Activated CD8-positive, alpha-beta memory T cell treated with anti-CD3 and anti-CD28 coated beads for 48 hours (primary cell): ENCODE results near the gene ATL2.
"Not testable (repeated sequence)": the region's sequence is repeated elsewhere in the genome, so short reads cannot be mapped to it uniquely, and the experiment has no call there.

Experiments
- DNase-seq, 3 experiments: peaks; one replicate each; pipeline ENCODE4 v3.0.0-alpha.2; 2020; ENCODE audit warnings: low read depth in 2 of 3, low spot score in 2 of 3

ATL2 gene

GRCh38 chr2:38277245-38278116 lies 99.6 kb downstream of the ATL2 start:
- no peak for DNase-seq

DNA sequence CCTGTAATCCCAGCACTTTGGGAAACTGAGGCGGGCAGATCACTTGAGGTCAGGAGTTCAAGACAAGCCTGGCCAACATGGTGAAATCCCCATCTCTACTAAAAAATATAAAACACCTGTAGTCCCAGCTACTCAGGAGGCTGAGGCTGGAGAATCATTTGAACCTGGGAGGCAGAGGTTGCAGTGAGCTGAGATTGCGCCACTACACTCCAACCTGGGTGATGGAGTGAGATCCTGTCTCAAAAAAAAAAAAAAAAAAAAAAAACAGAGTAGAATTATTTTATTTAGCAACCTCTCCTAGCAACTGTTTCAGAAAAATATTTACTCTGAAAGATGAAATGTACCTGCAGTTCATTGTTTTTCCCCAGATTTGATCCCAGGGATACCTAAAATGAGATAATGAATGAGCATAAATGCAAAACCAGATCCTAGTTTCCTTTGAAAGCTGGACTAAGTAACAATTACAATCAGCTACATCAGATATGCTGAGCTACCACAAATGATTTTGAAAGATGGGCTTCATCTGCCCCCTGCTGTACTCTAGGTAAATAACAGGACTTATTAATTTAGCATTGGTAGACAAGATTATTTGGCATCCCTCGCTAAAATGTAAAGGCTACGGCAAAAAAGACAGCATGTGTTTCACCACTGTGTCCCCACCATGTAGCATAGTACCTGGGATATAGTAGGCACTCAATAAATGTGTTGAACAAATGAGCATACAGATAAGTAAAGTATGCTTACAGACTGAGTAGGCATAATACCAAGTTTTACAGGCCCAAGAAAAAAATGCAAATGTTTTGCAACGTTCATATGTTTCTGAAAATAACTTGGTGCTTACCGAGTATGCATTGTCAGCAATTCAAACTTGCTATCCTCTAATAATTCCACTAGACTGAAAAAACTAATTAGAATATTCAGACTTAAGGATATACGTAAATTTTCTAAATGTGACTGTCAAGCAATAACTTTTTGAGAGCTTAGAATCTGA lies 102.5 kb downstream of the ATL2 start:
- DNase-seq, result no peak

DNA sequence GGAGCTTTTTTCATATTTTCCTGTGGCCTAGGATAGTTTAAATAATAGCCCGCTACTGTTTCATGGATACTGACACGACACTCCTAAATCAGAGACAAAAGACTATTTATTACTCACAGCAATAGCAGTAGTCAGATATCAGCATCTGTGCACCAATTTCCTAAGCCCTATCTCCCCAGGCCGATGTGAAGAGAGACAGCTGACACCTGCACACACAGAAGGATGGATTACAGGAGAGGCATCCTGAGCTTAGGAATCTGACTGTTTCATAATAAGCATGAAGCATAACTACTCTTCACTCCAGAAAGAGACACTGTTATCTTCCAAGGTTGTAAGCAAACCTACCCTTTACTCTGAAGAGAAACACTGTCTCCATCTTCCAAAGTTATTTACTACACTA lies 105.4 kb downstream of the ATL2 start:
- no peak for DNase-seq

DNA sequence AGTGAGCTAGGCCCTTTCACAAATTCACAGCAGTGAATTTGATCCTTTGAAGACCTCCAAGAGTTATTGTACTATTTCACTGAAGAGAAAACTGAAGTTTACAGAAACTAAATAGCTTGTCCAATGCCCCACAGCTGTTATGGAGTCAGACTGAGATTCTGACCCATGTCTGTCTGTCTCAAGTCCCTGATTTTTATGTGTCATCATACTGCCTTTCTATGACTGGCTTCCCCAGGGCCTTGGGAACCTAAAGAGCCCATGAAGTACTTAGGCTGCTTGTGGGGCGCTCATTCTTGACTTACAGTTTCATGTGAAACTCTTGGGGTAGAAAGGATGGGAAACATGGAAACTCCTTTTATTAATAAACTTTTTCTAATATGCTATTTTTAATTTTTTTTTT lies 107.7 kb downstream of the ATL2 start:
- DNase-seq, result no peak

GRCh38 chr2:38268691-38269327 lies 108.3 kb downstream of the ATL2 start:
- DNase-seq, result no peak

DNA sequence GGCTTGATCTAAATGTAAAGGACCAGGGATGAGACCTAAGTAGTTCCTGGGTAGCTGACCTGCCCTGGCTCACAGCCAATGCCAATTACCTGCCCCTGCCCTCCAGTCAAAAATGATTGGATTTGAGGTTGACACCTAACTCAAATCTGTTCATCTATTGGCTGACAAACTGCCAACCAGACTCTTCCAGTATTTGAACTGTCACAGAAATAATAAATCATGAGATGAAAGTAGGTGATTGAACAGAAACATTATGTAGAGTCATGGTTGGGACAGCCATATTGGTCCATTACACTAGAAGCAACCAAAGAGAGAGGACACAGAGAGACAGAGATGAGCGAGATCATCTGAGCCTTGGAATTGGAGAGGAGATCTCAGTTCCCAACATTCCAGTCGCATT lies 109.1 kb downstream of the ATL2 start:
- no peak for DNase-seq

DNA sequence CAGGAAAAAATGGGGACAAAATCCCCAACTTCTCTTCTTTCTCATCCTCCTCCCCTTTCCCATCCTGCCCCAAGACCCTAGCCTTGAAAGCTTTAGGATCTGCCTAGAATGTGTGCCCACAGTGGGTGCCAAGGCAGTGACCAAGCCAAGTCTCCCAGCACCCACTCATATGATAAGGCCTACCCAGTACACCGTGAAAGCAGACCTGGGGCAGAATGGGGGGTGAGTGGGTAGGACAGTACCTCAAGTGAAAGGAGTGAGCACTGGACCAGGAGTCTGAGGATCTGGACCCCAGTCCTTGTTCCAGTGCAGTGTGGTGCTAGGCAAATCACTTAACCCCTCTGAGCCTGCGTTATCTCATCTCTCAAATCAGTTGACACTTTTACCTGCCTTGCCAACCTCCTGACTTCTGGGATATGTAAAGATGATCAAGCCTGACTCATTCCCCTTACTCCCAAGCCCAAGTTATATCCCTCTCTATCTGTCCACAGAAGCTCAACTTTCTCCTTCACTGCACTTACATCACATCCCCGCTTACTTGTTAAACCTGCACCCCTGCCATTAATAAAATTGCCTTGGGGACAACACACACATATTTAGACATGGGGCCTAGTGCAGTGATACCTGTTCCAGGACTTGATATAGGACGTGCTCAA lies 109.7 kb downstream of the ATL2 start:
- DNase-seq, result no peak

- no peak for DNase-seq
These were observed 110.6 kb downstream of the ATL2 start for GRCh38 chr2:38266382-38267061.

GRCh38 chr2:38265461-38265860 lies 111.6 kb downstream of the ATL2 start:
- DNase-seq, result no peak

GRCh38 chr2:38264396-38265221 lies 112.5 kb downstream of the ATL2 start:
- DNase-seq, result no peak

DNA sequence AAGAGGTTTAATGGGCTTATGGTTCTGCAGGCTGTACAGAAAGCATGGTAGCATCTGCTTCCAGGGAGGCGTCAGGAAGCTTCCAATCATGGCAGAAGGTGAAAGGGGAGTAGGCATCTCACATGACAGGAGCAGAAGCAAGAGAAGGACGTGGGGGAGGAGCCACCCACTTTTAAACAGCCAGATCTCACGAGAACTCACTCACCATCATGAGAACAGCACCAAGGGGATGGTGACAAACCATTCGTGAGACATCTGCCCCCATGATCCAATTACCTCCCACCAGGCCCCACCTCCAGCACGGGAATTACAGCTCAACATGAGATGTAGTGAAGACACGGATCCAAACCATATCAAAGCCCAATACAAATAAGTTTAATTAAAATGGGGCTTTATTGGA lies 113.8 kb downstream of the ATL2 start:
- no peak for DNase-seq

- no peak for DNase-seq
These were observed 114.8 kb downstream of the ATL2 start for GRCh38 chr2:38262069-38262871.

GRCh38 chr2:38261569-38262068 lies 115.5 kb downstream of the ATL2 start:
- DNase-seq, result no peak

DNA sequence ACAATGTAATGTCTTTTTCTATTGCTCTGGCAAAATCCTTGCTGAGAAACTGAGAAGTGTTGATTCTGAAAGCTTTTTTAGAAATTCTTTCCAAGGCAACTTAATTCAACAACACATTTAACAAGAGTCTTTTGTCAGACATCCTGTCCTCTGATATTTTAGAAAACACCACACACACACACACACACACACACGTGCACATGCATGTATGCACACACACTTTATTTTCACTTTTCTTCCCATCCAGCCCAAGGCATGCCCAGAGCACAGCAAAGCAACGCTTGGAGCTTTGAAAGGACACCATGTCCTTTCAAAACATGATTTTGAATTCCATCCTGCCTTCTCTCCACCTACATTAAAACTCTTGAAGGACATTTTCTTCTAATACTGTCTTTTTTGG lies 116.1 kb downstream of the ATL2 start:
- DNase-seq, result no peak

GRCh38 chr2:38260469-38260868 lies 116.6 kb downstream of the ATL2 start:
- peak in 1 of 3 experiments; percentile 7 for DNase-seq

- DNase-seq, result no peak
These were observed 117.8 kb downstream of the ATL2 start for GRCh38 chr2:38259311-38259710.

DNA sequence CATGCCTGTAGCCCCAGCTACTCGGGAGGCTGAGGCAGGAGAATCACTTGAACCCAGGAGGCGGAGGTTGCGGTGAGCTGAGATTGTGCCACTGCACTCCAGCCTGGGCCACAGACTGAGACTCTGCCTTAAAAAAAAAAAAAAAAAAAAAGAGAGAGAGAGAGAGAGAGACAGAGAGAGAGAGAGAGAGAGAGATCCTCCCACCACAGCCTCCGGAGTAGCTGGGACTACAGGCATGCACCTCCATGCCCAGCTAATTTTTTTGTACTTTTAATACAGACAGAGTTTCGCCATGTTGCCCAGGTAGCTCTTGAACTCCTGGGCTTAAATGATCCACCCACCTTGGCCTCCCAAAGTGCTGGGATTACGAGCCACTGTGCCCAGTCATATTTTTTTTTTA lies 119.4 kb downstream of the ATL2 start:
- DNase-seq, result not testable (repeated sequence)

DNA sequence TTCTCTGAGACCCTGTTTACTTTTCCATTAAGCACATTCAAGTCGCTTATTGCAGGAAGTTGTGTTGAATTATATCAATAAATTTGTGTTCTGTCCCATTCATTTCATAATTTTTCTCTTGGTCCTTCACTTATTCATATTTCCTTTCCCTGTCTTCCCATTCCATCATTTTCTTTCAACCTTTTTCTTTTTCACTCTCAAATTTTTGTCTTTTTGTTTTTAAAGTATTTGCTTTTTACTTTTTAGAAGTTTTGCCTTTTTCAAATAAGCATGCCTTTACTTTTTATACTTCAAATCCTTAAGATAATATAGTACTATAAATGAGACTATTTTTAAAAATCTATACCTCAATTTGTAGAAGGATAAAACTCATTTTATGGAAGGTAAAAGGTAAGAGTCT lies 120.5 kb downstream of the ATL2 start:
- DNase-seq, result no peak
